HEK293 (cell line): Measurements from ENCODE around the gene B3GLCT.

Experiments
- CTCF ChIA-PET: fragments of 350-600 bp; formaldehyde crosslinking; extraction: SDS; loops from one replicate; lab custom pipeline; 2021; ENCODE audit warnings: antibody characterized with exemption; lab: Yijun Ruan, JAX
- POLR2A ChIA-PET: fragments of 300-600 bp; formaldehyde crosslinking; extraction: SDS; loops from one replicate; lab custom pipeline; 2020; ENCODE audit warnings: antibody characterized with exemption, inconsistent platforms; lab: Yijun Ruan, JAX
- H3K27ac ChIP-seq: fragments of 200-500 bp; sonication (Bioruptor generic); 2 replicates; pipeline ENCODE4 v1.5.1; 2014; ENCODE audit warnings: low read depth, low read length, control low read depth, inconsistent platforms; ENCODE audit errors: extremely low read depth
- H3K36me3 ChIP-seq, 2 experiments: fragments of 200-500 bp in 1 of 2; sonication (Bioruptor generic) in 1 of 2; 1 replicate in 1 of 2; 2 replicates in 1 of 2; pipeline ENCODE4 v1.5.1; 2014 to 2017; ENCODE audit warnings: inconsistent platforms in 2 of 2, low read length in 2 of 2; ENCODE audit not compliant: control insufficient read depth in 2 of 2, insufficient read depth in 1 of 2
- H3K4me1 ChIP-seq: fragments of 200-500 bp; sonication (Bioruptor generic); 2 replicates; pipeline ENCODE4 v1.5.1; 2014; ENCODE audit warnings: mild to moderate bottlenecking, low read length, inconsistent platforms; ENCODE audit not compliant: control insufficient read depth, insufficient read depth
- H3K4me3 ChIP-seq: 2 replicates; pipeline ENCODE4 v1.5.1; 2011; ENCODE audit warnings: low read depth, mild to moderate bottlenecking, control low read depth, low read length, moderate library complexity
- H3K9me3 ChIP-seq: fragments of 200-500 bp; sonication (Bioruptor generic); 2 replicates; pipeline ENCODE4 v1.5.1; 2014; ENCODE audit warnings: low read depth, low read length, inconsistent platforms; ENCODE audit not compliant: control insufficient read depth, insufficient read depth
- KLF8 ChIP-seq: fragments of 450-650 bp; formaldehyde crosslinking; IDR thresholded peaks from 2 replicates; pipeline ENCODE4 v1.5.1; 2016; ENCODE audit warnings: missing biosample characterization, missing genetic modification characterization
- OSR2 ChIP-seq: fragments of 450-650 bp; formaldehyde crosslinking; IDR thresholded peaks from 2 replicates; pipeline ENCODE4 v1.5.1; 2016; ENCODE audit warnings: missing biosample characterization, missing genetic modification characterization
- OVOL3 ChIP-seq: fragments of 450-650 bp; formaldehyde crosslinking; IDR thresholded peaks from 2 replicates; pipeline ENCODE4 v1.5.1; 2016; ENCODE audit warnings: missing biosample characterization, missing genetic modification characterization
- PRDM2 ChIP-seq: fragments of 450-650 bp; formaldehyde crosslinking; IDR thresholded peaks from 2 replicates; pipeline ENCODE4 v1.5.1; 2016; ENCODE audit warnings: missing biosample characterization, missing genetic modification characterization, borderline replicate concordance
- SP3 ChIP-seq: fragments of 450-650 bp; formaldehyde crosslinking; IDR thresholded peaks from 2 replicates; pipeline ENCODE4 v1.5.1; 2016; ENCODE audit warnings: missing biosample characterization, missing genetic modification characterization
- TCF7L2 ChIP-seq: IDR thresholded peaks from 2 replicates; pipeline ENCODE4 v1.6.1; 2011; ENCODE audit warnings: low read depth, mild to moderate bottlenecking, inconsistent platforms, low read length, moderate library complexity, borderline replicate concordance
- YY2 ChIP-seq: fragments of 450-650 bp; formaldehyde crosslinking; IDR thresholded peaks from 2 replicates; pipeline ENCODE4 v1.5.1; 2016; ENCODE audit warnings: missing biosample characterization, missing genetic modification characterization
- ZBTB20 ChIP-seq: fragments of 450-650 bp; formaldehyde crosslinking; IDR thresholded peaks from 2 replicates; pipeline ENCODE4 v1.5.1; 2016; ENCODE audit warnings: missing biosample characterization, missing genetic modification characterization
- ZBTB48 ChIP-seq: fragments of 450-650 bp; formaldehyde crosslinking; IDR thresholded peaks from 2 replicates; pipeline ENCODE4 v1.5.1; 2016; ENCODE audit warnings: missing biosample characterization, missing genetic modification characterization
- ZIC2 ChIP-seq: fragments of 450-650 bp; formaldehyde crosslinking; IDR thresholded peaks from 2 replicates; pipeline ENCODE4 v1.5.1; 2016; ENCODE audit warnings: missing biosample characterization, missing genetic modification characterization
- ZNF140 ChIP-seq: fragments of 450-650 bp; formaldehyde crosslinking; IDR thresholded peaks from 2 replicates; pipeline ENCODE4 v1.5.1; 2016; ENCODE audit warnings: missing biosample characterization, missing genetic modification characterization
- ZNF146 ChIP-seq: fragments of 450-650 bp; formaldehyde crosslinking; IDR thresholded peaks from 2 replicates; pipeline ENCODE4 v1.5.1; 2016; ENCODE audit warnings: missing biosample characterization, missing genetic modification characterization
- ZNF202 ChIP-seq: fragments of 450-650 bp; formaldehyde crosslinking; IDR thresholded peaks from 2 replicates; pipeline ENCODE4 v1.5.1; 2016; ENCODE audit warnings: missing biosample characterization, missing genetic modification characterization, borderline replicate concordance
- ZNF239 ChIP-seq: fragments of 450-650 bp; formaldehyde crosslinking; IDR thresholded peaks from 2 replicates; pipeline ENCODE4 v1.5.1; 2016; ENCODE audit warnings: missing biosample characterization, missing genetic modification characterization
- ZNF292 ChIP-seq: fragments of 450-650 bp; formaldehyde crosslinking; IDR thresholded peaks from 2 replicates; pipeline ENCODE4 v1.5.1; 2016; ENCODE audit warnings: low read depth, missing biosample characterization, missing genetic modification characterization, borderline replicate concordance
- ZNF423 ChIP-seq: fragments of 450-650 bp; formaldehyde crosslinking; IDR thresholded peaks from 2 replicates; pipeline ENCODE4 v1.5.1; 2016; ENCODE audit warnings: missing biosample characterization, missing genetic modification characterization
- ZNF555 ChIP-seq: fragments of 450-650 bp; formaldehyde crosslinking; conservative IDR thresholded peaks from 2 replicates; pipeline ENCODE4 v1.5.1; 2017; ENCODE audit warnings: missing biosample characterization, mild to moderate bottlenecking, missing genetic modification characterization, inconsistent platforms
- ZNF571 ChIP-seq: fragments of 450-650 bp; formaldehyde crosslinking; IDR thresholded peaks from 2 replicates; pipeline ENCODE4 v1.5.0; 2017; ENCODE audit warnings: missing biosample characterization, missing genetic modification characterization
- ZNF768 ChIP-seq: fragments of 450-650 bp; formaldehyde crosslinking; IDR thresholded peaks from 2 replicates; pipeline ENCODE4 v1.5.1; 2018; ENCODE audit warnings: missing biosample characterization, mild to moderate bottlenecking, missing genetic modification characterization
- ZNF843 ChIP-seq: fragments of 450-650 bp; formaldehyde crosslinking; IDR thresholded peaks from 2 replicates; pipeline ENCODE4 v1.5.1; 2016; ENCODE audit warnings: missing biosample characterization, missing genetic modification characterization
- TF ChIP-seq, protein P1 (sequence below): fragments of 450-650 bp; formaldehyde crosslinking; conservative IDR thresholded peaks from 2 replicates; pipeline ENCODE4 v1.5.1; 2016; ENCODE audit warnings: low read depth, missing biosample characterization, missing genetic modification characterization
- TF ChIP-seq, protein P2 (sequence below): sonication (generic); formaldehyde crosslinking; IDR thresholded peaks from 2 replicates; pipeline ENCODE4 v1.8.1; 2022; ENCODE audit warnings: mild to moderate bottlenecking, moderate library complexity, missing genetic modification reagents

B3GLCT gene

GRCh38 chr13:31246918-31247317 lies 47.1 kb downstream of the B3GLCT start:
- H3K9me3 ChIP-seq: no peaks in the 10 kb centered on the region
- ChIA-PET POLR2A (no interaction called here), CTCF (interaction anchor here (1.0 kb wide), 1 partner anchor 178 kb away, joined by 7 read pairs; no protein-coding TSS in a partner anchor)
- no peaks in the 10 kb centered on the region for H3K36me3 ChIP-seq
- TF ChIP-seq, protein P1, sequence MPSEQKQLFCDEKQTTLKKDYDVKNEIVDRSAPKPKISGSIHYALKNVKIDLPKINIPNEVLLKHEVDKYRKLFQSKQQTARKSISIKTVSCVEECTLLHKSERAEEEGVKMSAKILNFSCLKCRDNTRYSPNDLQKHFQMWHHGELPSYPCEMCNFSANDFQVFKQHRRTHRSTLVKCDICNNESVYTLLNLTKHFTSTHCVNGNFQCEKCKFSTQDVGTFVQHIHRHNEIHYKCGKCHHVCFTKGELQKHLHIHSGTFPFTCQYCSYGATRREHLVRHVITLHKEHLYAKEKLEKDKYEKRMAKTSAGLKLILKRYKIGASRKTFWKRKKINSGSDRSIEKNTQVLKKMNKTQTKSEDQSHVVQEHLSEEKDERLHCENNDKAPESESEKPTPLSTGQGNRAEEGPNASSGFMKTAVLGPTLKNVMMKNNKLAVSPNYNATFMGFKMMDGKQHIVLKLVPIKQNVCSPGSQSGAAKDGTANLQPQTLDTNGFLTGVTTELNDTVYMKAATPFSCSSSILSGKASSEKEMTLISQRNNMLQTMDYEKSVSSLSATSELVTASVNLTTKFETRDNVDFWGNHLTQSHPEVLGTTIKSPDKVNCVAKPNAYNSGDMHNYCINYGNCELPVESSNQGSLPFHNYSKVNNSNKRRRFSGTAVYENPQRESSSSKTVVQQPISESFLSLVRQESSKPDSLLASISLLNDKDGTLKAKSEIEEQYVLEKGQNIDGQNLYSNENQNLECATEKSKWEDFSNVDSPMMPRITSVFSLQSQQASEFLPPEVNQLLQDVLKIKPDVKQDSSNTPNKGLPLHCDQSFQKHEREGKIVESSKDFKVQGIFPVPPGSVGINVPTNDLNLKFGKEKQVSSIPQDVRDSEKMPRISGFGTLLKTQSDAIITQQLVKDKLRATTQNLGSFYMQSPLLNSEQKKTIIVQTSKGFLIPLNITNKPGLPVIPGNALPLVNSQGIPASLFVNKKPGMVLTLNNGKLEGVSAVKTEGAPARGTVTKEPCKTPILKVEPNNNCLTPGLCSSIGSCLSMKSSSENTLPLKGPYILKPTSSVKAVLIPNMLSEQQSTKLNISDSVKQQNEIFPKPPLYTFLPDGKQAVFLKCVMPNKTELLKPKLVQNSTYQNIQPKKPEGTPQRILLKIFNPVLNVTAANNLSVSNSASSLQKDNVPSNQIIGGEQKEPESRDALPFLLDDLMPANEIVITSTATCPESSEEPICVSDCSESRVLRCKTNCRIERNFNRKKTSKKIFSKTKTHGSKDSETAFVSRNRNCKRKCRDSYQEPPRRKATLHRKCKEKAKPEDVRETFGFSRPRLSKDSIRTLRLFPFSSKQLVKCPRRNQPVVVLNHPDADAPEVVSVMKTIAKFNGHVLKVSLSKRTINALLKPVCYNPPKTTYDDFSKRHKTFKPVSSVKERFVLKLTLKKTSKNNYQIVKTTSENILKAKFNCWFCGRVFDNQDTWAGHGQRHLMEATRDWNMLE (tag by site-specific recombination): no peak
- TF ChIP-seq OVOL3 (tag by site-specific recombination): no peak
- TF ChIP-seq TCF7L2: no peak
- no peak for TF ChIP-seq KLF8 (tag by site-specific recombination)
- no peak for TF ChIP-seq ZNF292 (tag by site-specific recombination)
- H3K27ac ChIP-seq: no peak overlapping the region
- H3K4me3 ChIP-seq: no peak overlapping the region
- no peaks in the 10 kb centered on the region for H3K4me1 ChIP-seq

GRCh38 chr13:31248361-31248760 lies 48.6 kb downstream of the B3GLCT start:
- Histone ChIP-seq H3K36me3 (no peaks in the 10 kb centered on the region), H3K9me3 (no peaks in the 10 kb centered on the region), H3K4me1 (no peaks in the 10 kb centered on the region), H3K4me3 (no peak overlapping the region), H3K27ac (no peak overlapping the region)
- ChIA-PET CTCF (interaction anchor here (0.6 to 1.0 kb wide), 2 partner anchors 12 to 573 kb away, joined by 3 to 4 read pairs; no protein-coding TSS in a partner anchor), POLR2A (no interaction called here)
- no peak for TF ChIP-seq ZNF768 (tag by site-specific recombination)
- no peak for TF ChIP-seq ZNF239 (tag by site-specific recombination)
- TF ChIP-seq ZNF571 (tag by site-specific recombination): no peak
- TF ChIP-seq, protein P2, sequence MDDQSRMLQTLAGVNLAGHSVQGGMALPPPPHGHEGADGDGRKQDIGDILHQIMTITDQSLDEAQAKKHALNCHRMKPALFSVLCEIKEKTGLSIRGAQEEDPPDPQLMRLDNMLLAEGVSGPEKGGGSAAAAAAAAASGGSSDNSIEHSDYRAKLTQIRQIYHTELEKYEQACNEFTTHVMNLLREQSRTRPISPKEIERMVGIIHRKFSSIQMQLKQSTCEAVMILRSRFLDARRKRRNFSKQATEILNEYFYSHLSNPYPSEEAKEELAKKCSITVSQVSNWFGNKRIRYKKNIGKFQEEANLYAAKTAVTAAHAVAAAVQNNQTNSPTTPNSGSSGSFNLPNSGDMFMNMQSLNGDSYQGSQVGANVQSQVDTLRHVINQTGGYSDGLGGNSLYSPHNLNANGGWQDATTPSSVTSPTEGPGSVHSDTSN (CRISPR knock-in tag): no peak
- no peak for TF ChIP-seq KLF8 (tag by site-specific recombination)
- TF ChIP-seq OSR2: no peak
- TF ChIP-seq ZBTB48 (tag by site-specific recombination): no peak
- TF ChIP-seq ZNF146 (tag by site-specific recombination): no peak
- TF ChIP-seq PRDM2 (tag by site-specific recombination): no peak
- TF ChIP-seq ZNF843: no peak
- TF ChIP-seq ZBTB20: no peak
- no peak for TF ChIP-seq YY2 (tag by site-specific recombination)
- no peak for TF ChIP-seq ZIC2 (tag by site-specific recombination)
- TF ChIP-seq SP3 (tag by site-specific recombination): no peak
- TF ChIP-seq ZNF202 (tag by site-specific recombination): no peak
- no peak for TF ChIP-seq ZNF140 (tag by site-specific recombination)
- TF ChIP-seq ZNF555 (tag by site-specific recombination): no peak
- no peak for TF ChIP-seq ZNF423 (tag by site-specific recombination)
